Globus pallidus (tissue), 1 donor: ENCODE measurements around the gene SYTL1.

Experiments used
- DNase-seq: peaks from one replicate; pipeline ENCODE4 v3.0.0-alpha.2; 2015; ENCODE audit warnings: low spot score

Gene SYTL1, protein sequence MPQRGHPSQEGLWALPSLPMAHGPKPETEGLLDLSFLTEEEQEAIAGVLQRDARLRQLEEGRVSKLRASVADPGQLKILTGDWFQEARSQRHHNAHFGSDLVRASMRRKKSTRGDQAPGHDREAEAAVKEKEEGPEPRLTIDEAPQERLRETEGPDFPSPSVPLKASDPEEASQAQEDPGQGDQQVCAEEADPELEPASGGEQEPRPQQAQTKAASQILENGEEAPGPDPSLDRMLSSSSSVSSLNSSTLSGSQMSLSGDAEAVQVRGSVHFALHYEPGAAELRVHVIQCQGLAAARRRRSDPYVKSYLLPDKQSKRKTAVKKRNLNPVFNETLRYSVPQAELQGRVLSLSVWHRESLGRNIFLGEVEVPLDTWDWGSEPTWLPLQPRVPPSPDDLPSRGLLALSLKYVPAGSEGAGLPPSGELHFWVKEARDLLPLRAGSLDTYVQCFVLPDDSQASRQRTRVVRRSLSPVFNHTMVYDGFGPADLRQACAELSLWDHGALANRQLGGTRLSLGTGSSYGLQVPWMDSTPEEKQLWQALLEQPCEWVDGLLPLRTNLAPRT

DNA sequence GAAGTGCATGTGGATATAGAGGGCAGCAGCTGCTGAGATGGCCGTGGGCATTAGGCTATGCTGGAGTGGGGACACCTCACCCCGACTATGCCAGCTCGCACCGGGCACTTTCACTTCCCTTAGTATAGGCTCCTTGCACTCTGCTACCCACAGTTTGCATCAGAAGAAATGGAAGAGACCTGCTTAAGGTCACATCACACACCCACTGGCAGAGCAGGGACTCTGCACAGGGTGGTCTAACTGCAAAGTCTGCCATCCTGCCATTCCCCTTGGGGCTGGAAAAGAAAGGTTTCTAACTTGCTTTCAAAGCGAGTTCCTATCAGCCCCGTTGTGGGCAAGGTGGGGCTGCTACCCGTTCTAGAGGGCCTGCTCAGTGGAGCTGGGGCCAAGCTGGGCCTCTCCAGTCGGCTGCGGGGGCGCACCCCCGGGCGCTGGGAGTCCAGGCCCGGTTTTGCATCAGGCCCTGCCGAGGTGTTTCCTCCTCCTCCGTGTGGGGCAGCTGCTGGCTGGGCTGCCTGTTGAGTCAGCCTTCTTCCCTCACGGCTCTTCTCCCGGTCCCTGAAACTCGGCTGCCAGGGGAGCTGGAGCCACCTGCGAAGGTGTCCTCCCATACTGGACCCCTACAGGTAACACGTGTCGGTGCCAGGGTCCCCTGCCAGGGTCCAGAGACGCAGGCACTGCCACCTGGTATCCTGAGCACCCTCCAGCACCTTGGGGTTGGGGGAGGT, at the start of gene SYTL1:
Gene SYTL1, plus strand, starts transcription at position 498 of the 728 bp plus-strand sequence. CDS start 3,313 bp downstream, outside the sequence.
- DNase-seq = no peak

DNA sequence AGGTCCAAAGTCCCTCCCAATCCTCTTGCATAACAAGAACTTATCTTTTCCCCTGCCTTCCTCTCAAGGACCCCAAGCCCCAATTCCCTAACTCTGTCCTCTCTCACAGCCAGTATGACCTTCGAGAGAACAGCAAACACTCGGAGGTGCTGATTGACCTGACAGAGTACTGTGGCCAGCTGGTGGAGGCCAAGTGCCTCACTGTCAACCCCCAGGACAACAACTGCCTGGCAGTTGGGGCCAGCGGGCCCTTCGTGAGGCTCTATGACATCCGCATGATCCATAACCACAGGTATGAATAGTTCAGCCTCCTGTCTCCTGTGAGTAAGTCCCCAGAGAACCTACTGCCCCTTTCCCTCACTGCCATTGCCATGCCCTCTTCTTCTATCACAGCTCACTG, 49.7 kb upstream of the SYTL1 start:
- DNase-seq = no peak

- no peak for DNase-seq
These were observed 47.9 kb upstream of the SYTL1 start for GRCh38 chr1:27293915-27294314.

DNA sequence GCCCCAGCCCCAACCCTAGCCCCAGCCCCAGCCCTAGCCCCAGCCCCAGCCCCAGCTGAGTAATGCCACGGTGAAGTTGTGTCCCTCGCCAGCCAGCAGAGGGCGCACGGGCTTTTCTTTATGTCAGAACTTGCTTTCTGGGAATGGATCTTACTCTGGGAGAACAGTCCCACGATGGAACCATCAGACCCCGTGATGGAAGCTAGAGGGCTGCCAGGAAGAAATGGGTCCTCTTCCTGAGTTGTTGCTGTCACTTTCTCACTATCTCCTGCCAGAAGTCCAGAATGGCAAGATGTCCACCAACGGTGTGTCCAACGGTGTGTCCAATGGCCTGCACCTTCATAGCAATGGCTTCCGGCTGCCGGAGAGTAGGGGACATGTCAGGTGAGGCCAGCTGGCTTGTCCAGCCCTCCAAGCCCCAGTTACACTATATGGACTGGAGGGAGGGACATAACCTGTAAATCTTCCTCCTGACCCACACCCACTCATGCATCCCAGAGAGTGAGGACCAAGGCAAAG, 45.0 kb upstream of the SYTL1 start:
- DNase-seq = peak; percentile 43

DNA sequence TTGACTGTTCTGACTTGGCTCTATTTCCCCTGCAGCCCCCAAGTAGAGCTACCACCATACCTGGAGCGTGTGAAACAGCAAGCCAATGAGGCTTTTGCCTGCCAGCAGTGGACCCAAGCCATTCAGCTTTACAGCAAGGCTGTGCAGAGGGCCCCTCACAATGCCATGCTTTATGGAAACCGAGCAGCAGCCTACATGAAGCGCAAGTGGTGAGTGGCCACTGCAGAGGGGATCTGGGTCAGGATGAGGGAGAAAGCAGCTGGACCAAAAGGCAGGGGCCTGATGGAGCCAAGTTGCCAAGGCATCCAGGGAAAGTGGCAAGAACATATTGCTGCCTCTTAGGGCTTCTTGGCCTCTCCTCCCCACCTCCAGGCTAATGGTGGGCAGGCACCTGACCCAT, 43.9 kb upstream of the SYTL1 start:
- no peak for DNase-seq

DNA sequence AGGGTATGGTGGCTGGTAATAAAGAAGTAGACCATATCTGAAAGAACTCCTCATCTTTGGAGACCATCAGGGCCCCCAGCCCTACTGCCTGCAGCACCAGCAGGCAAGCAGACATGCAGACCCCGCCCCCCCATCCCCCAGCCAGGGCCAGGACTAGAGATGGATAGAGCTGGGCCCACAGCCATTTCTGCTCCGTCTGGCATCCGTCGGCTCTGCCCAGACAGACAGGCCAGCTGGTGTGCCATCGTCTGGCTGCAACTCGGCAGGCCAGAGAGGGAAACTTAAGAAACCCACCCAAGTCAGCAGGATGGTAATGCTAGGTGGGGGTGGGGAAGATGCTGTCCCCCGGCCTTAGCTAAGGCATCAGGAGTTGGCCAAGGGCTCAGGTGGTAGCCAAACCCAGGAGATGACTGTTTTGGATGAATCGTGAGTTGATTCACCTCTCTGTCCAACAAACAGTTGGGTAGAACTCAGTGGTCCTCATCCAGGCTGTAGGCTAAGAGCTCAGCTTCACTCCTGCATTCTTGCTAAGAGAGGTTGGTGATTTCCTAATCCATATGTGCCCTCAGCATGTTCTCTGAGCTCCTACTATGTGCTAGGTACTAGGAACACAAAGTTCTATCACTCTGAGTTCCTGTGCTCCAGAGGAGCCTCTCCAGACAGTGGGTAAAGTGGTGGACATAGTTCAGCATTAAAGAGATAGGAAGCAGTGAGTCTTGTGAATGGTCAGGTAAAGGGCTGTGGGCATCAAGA, 43.0 kb upstream of the SYTL1 start:
- DNase-seq = no peak

DNA sequence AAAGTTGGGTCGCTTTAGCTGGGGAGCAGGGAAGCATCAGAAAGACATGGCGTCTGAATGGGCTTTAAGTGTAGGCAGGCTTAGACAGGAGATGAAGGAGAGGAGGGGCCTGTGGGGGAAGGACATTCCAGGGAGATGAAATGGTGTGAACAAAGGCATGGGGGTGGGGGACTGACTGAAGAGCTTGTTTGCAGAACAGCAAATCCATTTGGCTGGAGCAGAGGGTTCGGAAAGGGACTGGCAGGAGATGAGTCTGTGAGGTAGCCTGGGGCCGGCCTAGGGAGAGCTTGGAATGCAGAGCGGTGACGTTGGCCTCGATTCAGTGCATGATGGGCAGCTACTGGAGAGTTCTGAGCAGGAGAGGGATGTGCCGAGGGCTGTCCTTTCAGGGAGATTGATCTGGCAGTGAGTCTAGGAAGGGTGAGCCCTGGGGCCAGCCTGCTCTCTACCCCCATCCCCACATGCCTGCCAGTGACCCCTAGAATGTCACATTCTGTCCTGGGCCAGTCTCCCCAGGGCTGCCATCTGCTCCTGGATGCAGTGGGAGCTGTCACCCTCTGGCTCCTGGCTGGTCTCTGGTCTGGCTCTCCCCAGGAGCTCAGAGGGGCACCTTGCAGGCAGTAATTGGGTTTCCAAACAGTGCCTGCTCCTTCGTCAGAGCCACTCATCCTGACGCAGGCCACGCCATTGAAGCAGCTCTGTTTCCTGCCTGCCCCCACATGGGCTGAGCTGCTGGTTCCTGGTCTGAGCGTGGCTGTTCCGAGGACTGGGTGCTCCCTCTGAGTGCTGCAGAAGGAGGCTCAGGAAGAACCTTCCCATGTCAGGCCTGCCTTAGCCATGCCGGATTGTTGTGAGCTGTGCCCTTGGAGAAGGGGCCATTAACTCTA, 42.2 kb upstream of the SYTL1 start:
- peak; percentile 40 for DNase-seq

DNA sequence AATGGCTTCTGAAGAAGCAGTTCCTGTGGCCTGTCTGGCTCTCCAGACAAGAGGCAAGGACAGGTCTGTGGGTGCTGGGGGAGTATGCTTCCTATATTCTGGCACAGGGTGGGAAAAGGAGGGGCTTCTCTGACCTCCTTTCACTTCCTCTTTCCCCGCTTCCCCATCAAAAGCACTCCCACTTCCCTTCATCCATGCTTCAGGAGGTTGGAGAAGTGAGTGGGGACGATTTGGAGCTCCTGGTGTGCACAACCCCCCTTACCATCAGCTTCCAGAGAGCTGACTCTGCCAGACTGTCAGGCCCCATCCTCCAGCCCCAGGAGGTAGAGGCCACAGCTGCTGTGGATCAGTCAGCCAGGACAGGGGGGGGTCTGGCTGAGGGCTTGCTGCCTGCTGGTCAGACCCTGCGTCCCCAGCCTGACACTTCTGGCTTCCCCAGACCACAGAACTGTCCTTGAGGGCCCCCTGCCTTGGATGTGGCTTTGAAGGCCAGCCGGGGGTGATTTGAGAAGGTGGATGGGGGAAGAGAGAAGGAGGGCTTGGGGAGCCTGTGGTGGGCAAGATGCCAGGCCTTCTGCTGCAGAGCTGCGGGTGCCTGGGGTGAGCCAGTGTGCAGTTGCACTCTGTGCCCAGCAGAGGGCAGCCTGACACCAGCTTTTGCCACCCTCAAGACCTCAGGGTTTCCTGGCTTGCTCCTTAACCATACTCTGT, 41.3 kb upstream of the SYTL1 start:
- DNase-seq = peak; percentile 87

DNA sequence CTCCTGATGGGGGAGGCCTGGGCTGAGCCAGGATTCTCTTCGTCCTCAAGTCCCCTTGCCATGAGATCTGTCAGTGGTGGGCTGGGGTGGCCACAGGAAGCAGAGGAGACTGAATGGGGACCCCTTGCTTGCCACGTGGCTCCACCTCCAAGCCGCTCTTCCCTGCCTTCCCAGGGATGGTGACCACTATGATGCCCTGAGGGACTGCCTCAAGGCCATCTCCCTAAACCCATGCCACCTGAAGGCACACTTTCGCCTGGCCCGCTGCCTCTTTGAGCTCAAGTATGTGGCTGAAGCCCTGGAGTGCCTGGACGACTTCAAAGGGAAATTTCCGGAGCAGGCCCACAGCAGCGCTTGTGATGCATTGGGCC, 40.8 kb upstream of the SYTL1 start:
- no peak for DNase-seq

DNA sequence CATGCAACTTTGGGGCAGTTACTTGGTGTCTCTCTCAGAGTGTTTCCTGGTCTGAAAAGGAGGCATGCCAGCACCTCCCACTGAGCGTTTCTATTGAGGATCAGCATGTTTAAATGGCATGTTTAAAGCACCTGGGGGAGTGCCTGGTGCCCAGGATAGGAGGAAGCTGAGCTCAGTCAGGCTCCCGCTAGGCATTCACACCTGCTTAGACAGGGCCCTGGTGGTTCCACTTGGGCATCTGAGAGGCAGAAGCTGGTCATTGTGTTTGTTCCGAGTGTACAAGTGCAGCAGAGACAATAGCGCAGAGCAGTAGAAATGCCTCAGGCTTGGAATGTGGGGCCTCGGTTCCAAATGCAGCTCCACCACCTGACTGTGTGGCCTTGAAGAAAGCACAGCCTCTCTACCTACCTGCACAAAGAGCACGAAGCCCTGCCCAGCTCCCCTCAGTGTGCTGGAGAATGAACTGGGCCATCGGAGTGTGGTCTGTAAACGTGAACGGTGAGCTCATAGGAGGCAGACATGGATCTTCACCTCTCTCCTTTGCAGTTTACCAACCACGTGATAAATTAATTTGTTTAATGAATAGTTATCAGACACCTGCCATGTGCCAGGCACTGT, 40.1 kb upstream of the SYTL1 start:
- no peak for DNase-seq

DNA sequence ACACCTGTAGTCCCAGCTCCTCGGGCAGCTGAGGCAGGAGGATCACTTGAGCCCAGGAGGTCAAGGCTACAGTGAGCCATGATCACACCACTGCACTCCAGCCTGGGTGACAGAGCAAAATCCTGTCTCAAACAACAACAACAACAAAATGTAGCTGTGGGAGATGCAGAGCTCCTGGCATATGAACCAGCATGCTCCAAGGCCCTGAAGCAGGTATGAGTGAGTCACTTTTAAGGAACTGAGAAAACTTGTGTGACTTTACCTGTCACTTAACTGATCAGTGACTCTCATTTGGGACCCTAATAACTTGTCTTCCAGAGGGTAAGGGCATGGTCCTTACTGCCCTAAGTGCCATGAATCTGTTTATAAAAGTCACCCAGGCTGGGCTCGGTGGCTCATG, 39.2 kb upstream of the SYTL1 start:
- no peak for DNase-seq

- DNase-seq = no peak
These were observed 38.3 kb upstream of the SYTL1 start for GRCh38 chr1:27303509-27303908.

- DNase-seq = no peak
These were observed 35.8 kb upstream of the SYTL1 start for GRCh38 chr1:27306071-27306470.

DNA sequence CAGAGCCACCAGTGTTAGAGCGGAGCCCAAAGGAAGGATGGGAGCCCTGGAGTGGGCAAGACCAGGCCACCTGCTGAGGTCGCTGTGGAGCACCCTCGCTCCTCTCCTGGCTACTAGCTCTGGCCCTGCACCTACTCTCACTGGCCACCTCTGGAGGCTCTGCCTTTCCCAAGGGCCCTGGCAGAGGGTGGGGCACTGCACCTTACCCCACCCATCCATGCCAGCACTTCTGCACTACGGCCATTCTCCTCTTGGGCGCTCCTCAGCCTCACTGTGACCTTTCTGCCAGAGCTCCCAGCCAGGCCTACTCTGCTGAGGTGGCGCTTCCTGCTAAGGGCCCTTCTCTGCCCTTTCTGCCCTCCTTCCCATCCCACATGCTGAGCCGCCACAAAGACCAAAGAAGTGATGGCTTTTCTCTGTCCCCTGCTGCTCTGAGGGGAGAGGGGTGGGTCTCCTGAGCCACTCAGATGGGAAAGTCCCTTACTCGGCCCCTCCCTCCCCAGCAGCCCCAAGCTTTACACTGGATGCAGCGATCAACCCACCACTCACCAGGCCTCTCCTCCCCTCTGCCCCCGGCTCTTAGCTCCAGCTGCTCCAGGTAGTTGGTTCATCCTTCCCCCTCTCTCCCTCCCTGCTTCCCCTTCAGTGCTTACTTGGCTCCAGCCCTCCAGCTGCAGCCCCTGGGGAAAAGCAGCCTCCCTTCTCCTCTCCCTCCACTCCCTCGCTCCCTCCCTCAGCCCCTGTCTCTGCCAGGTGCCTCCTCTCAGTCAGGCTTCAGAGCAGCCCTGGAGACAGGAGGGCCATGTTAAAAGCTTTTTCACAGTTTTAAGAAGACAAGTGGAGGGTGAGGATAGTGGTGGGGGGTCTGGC, 34.7 kb upstream of the SYTL1 start:
- no peak for DNase-seq

- DNase-seq = no peak
These were observed 33.8 kb upstream of the SYTL1 start for GRCh38 chr1:27307874-27308598.

DNA sequence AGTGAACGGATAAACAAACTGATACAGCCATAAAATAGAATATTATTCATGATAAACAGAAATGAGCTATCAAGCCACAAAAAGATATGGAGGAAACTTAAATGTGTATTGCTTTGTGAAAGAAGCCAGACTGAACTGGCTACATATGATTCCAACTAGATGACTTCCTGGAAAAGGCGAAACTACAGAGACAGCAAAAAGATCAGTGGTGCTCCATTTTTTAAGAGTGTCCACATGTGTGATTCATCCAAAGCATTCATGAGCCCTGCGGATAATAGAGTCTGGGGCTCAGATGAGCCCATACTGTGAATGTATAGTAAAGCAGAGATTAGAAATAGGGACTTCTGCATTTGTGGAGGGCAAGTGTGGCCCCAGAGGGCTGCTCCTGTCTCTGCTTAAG, 27.7 kb upstream of the SYTL1 start:
- DNase-seq = no peak

DNA sequence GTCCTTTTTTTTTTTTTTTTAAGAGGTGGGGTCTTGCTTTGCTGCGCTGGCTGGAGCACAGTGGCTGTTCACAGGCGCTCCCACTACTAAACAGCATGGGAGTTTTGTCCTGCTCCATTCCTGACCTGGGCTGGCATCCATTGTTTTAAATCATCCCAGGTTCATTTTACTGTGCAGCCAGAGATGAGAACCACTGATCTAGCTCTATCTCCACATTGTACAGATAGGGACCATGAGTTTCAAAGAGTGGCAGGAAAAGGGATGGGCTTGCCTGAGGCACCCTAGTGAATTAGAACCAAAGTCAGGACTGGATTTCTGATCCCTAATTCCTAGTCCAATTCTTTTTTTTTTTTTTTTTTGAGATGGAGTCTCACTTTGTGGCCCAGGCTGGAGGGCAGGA, 27.1 kb upstream of the SYTL1 start:
- no peak for DNase-seq

- DNase-seq = no peak
These were observed 25.0 kb upstream of the SYTL1 start for GRCh38 chr1:27316860-27317259.
